Hippocampal formation (tissue), 2 donors: Measurements from ENCODE around the gene TASP1.
"Not testable (repeated sequence)": the region's sequence is repeated elsewhere in the genome, so short reads cannot be mapped to it uniquely, and the experiment has no call there.

Source experiments
- DNase-seq, 2 donors: peaks; one replicate each; lab custom pipeline; 2025; lab: John Stamatoyannopoulos, UW

Gene TASP1

DNA sequence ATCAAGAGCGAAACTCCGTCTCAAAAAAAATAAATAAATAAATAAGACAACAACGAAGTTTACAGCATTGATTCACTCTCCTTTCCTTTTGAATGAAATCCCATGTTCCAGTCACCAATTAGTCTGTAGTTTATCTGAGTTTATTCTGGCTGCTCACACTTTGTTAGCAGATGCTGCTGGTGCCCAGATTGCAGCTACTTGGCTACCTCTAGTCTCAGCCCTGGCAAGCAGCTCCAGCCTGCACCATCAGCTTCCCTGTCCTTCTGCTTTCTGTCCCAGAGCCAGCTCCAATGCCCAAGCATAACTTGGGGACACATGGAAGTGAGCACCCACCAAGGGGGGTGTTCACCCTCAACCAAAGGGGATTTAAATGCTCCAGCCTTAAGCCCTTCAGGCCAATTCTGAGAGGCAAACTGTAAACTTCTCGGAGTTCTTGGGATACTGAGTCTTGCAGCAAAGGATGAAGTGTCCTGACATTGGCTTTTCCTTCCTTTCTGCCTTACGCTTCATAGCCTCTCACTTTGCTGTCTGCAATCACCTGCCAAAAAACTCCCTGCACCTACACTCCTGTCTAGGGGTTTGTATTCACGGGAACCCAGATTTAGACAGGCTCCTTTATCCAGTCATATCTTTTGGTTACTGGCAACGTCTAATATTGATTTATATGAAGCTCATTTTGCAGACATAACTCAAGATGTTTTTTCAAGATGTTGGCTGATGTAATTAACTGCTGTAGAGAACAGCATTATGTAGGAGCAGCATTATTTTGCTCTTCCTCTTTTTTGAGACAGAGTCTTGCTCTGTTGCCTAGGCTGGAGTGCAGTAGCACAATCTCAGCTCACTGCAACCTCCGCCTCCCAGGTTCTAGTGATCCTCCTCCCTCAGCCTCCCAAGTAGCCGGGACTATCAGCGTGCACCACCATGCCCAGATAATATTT is 9.8 kb upstream of the TASP1 start:
- DNase-seq = no peak

DNA sequence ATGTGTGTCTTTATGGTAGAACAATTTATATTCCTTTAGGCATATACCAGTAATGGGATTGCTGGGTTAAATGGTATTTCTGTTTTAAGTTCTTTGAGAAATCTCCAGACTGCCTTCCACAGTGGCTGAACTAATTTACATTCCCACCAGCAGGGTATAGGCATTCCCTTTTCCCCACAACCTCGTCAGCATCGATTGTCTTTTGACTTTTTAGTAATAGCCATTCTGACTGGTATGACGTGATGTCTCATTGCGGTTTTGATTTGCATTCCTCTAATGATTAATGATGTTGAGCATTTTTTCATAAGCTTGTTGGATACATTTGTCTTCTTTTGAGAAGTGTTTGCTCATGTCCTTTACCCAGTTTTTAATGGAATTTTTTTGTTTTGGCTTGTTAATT is 5.3 kb upstream of the TASP1 start:
- no peak for DNase-seq

DNA sequence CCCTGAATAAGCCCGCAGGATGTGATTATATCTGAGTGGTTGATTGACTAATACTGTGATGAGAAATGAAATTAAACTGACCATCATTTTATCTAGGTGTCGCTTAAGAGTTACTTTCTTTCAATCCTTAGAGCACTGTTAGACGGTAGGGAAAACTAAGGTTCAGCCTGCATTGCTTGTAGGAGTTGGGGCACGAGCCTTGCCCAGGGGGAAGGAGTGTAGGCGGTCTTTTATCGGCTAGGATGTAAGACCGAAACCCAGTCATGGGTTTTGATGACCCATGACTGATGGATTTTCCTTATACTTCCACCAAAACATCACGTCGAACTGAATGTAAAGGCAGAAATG is 392 bp upstream of the TASP1 start:
- no peak for DNase-seq

DNA sequence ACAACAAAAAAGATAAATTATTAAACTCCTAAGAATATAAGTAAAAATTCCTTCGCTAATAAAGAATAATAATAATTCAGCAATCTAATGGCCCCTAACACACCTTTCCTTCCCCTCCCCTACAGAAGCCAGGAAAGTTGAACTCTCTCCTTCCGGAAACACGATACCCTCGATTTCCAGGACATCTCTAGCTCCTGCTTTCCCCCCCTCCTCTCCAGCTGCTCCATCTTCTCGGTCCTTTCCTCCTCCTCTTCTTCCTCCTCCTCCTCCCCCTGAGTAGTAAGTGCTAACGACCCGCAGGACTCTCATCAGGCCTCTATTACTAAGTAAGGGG is 603 bp downstream of the TASP1 start:
- DNase-seq = no peak

DNA sequence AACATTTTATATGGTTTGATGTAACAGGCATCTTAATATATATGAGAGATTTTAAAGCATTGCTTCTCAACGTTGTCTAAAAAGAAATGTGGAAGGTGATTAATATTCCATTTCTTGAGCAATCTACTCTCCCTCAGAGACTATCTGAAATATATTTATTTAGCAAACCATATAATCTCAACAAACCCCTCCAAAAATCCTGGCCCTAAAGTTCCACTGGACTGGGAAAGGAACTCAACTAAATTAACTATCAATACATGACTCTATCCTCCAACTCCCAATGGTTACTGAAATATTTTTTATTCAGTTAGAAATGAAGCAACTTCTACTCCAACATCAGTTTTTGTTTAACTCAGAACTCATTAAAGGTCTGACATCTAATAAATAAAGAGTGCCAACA is 6.3 kb downstream of the TASP1 start:
- no peak for DNase-seq

DNA sequence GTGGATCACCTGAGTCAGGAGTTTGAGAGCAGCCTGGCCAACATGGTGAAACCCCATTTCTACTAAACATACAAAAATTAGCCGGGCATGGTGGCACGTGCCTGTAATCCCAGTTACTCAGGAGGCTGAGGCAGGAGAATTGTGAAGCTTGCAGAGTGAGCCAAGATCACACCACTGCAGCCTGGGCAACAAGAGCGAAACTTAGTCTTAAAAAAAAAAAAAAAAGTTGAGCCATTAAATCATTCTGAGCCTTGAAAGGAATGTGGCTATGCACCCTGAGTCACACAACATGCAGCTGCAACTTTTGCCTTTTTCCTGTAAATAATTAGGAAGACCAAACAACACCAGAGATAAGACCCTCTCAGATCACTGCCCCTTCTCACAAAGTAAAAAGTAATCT is 11.2 kb downstream of the TASP1 start:
- not testable (repeated sequence) for DNase-seq

DNA sequence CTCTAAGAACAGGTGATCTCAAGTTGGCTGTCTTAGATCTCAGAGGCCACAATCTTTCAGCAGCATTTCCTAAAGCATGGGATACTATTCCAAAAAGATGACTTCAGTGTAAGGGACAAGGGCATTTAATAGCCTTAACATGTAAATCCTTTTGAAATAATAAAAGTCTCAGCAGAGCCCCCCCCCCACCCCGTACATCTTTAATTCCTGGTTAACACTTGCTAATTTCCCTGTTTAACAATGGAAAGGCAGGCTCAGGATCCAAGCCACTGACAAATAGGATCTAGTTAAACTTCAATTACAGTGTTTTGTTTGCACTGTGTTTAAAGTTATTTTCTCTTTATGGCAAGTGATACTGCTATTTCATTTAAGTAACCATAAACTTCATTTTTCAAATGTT is 12.0 kb downstream of the TASP1 start:
- DNase-seq = no peak

DNA sequence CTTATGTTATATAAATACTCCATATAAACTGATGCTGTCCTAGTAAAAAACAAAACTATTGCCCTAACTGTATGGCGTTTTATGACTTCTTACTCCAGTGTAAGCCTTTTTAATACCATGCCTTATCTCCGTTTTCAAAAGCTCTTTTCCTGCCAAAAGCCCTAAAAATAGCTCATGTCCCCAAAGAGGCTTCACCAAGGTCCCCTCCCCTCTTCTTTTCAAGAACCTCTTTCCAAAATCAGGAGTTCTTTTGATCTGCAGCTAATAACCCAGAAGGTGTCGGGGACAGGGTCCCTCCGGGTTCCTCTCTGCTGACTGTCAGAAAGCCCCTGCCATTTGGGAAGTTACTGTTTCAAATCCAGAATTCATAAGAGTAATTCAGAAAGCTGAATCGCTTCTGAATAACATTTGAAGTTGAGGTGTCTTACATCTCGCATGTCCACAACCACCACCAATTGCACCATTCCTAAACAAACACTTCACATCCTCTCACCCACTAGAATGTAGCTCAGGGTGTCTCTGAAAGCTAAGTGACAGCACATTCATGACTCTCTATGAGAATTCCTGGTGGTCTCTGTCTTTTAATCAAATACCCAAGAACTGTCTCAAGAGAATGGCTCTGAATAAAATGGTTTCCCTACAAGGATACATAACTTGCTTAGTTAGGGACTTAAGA is 13.3 kb downstream of the TASP1 start:
- DNase-seq = no peak

DNA sequence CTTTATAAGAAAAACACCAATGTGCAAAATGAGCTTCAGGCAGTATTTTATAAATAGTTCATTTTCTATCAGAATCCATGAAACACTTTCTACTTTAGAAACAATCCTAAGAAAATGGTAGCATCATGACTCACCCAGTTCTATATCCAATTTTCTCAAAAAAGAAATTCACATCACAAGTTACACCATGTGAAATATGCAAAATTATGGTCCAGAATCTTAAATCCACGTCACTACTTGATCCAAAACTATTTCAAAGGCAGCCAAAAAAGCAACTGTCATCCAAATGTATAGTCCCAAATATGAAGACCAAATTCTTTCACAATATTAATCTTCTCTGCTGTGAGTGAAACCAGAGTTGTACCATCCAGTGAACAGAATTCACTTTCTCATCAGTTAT is 19.3 kb downstream of the TASP1 start:
- DNase-seq = not testable (repeated sequence)

DNA sequence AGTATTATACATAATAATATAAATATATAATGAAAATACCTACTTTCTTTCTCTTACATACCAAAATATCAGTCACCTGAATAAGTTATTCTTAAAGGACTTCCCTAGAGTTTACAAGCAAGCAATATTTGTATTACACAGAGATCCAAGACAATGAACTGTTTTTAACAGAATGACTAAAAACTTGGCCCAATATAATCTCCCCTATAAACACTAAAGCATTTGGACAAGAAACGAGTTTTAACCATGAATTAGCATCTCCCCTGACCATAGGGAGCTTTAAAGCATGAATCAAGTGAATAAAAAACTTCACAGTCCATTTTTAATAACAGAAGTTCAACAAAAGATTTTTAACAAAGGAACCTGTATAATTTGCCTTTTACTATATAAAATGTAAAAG is 20.3 kb downstream of the TASP1 start:
- DNase-seq = not testable (repeated sequence)

DNA sequence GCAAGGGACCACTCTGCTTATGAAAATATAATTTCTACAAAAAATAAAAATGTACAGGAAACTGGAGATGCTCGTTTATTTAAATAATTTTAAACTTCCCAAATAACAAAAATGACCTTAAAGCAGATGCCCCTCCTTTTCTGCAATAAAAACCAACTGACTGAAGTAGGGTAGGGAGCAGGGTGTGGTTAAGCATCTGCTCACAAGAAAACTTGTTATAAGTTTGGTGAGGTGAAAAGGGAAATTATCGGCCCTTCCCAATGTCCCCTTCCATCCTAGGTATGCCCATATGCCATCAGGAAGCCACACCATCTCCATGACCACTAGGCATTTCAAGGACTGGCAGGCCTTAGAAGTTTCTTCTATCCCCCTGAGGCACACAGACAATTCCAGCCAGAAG is 21.1 kb downstream of the TASP1 start:
- not testable (repeated sequence) for DNase-seq

DNA sequence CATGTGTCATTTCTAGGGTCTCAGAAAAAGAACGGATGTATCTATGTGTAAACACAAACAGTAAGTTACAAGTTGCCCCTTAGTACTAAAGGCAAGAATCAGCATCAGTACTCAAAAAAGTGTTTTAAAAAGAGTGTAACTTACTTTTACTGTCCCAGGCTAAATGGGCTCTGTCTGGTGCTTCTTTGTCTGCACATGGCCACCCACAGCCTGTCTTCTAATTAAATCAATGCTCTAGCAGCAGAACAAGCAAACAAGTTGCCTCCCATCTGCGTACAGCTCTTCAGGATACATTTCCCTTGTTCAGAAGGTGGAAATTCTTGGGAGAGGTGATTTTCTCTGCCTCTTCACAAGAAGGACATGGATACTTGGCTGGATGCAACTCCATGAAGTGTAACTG is 22.0 kb downstream of the TASP1 start:
- not testable (repeated sequence) for DNase-seq

DNA sequence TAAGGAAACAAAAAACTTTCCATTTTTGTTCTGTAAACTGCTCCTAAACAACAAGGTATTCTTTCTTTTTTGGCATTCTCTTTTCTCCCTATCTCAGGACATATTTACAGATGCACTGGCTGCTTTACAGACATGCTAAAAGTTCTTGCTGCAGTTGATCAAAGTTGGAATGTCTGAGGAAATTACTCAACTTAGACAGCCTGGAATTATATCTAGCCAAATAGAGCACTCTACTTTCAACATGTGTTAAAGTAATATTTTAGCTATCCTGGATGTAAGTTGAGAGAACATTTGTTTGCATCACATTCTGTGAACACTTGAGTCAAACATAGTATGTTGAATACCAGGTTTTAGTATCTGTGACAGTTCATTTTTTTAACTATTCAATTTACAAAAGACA is 24.8 kb downstream of the TASP1 start:
- DNase-seq = no peak

DNA sequence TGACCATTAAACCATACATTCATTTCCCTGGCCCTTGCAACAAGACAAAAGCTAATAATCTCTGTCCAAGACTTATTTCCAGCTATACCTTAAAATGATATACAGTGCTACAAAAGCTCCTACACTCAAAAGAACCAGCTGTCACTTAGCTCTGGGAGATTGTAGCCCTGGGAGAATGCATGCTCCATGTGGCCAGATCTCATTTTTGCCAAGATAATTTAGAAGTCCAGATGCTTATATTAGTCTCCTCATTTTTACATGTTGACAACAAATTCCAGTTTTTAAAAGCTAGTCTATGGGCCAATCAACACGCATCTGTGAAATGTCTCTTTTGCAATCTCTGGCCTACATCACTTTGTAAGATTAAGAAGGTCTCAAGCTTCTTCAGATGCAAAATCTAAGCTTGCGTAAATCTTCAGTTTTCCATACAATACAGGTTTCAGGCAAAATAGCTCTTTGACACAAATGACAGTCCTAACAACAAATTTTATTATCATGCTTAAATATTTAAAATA is 27.1 kb downstream of the TASP1 start:
- no peak for DNase-seq

DNA sequence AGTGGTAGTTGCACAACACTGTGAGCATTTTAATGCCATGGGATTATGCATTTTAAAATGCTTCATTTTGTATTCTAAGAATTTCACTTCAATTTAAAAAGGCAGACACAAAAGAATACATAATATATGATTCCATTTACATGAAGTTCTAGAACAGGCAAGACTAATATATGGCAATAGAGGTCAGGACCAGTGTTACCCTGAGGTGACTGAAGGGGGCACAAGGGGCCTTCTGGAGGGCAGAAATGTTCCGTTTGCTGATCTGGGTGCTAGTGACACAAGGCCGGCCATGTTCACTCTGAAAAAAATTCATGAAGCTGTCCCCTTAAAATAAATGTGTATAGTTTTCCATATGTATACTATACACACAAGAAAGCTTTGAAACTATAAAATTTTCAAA is 28.5 kb downstream of the TASP1 start:
- no peak for DNase-seq

DNA sequence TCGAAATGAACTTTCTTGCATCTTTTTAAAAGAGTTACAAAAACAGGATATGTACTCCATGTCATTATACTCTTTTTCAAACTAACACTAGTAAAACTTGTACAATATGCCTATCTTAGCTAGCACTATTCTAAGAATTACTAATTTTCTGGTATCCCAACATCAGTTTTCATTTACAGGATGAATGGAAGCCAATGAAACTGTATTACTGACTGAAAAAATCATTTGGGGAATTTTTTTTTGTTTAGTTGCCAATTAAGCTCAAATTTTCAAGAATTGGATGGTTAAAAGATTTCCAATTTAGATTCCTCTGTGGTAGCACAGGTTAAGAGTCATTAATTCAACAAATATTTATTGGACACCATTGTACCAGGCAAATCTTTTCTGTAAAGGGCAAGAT is 30.7 kb downstream of the TASP1 start:
- DNase-seq = no peak

DNA sequence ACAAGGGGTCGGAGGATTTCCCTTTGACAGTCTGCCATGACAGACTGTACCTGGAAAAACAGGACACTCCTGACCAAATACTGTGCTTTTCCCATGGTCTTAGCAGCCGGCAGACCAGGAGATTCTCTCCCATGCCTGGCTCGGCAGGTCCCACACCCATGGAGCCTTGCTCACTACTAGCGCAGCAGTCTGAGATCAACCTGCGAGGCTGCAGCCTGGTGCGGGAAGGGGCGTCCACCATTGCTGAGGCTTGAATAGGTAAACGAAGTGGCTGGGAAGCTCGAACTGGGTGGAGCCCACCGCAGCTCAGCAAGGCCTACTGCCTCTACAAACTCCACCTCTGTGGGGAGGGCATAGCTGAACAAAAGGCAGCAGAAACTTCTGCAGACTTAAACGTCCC is 45.3 kb downstream of the TASP1 start:
- not testable (repeated sequence) for DNase-seq

DNA sequence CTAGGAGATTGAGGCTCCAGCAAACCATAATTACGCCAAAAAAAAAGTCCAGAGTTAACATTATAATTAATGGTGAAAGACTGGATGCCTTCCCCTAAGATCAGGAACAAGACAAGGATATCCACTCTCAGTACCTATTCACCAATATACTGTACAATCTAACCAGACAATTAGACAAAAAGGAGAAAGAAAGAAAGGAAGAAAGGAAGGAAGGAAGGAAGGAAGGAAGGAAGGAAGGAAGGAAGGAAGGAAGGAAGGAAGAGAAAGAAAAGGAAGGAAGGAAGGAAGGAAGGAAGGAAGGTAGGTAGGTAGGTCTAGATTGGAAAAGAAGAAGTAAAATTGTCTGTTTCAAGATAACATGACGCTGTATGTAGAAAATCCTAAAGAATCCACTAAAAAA is 50.7 kb downstream of the TASP1 start:
- no peak for DNase-seq

DNA sequence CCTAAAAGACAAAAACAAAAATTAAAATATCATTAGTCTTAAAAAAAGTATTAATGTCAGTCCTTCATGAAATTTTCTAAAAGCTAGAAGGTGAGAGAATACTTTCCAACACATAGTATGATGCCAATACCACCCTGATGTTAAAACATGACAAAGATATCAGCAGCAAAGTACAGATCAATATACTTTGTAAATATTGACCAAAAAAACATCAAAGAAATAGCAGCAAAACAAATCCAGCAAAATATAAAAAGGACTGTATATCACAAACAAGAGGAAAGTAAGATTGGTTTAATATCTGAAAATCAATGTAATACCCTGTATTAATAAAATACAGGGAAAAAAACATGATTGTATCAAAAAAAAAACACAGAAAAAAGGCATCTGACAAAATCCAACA is 51.4 kb downstream of the TASP1 start:
- no peak for DNase-seq

DNA sequence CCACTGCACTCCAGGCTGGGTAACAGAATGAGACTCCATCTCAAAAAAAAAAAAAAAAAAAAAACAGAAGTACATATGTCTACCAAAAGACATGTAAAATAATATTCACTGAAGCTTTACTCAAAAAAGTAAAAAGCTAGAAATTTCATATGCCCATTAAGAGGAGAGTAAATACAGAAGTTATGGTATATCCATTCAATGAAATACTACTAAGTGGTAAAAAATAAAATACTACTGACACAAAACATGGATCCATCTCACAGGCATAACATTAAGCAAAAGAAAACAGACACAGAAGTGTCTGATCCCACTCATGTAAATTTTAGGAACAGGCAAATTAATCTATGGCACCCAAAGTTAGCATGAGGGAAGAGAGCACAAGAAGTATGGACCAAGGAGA is 52.6 kb downstream of the TASP1 start:
- DNase-seq = no peak

DNA sequence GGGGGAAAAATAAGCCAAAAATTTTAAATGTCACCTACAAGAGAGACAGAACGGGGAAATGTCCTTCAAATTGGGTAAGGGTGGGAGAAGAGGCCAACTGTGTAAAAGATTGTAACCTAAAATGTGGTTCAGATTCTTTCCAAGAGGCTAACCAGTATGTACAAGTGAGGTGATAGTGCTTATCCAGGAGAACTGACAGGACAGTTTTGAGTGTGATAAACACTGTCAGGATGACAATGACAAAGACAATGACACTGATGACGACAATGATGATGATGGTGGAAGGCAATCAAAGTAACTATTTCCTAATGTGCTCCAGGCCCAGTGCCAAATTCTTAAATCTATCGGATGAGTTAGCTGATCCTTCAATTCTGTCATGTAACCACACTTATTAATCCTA is 57.3 kb downstream of the TASP1 start:
- no peak for DNase-seq

DNA sequence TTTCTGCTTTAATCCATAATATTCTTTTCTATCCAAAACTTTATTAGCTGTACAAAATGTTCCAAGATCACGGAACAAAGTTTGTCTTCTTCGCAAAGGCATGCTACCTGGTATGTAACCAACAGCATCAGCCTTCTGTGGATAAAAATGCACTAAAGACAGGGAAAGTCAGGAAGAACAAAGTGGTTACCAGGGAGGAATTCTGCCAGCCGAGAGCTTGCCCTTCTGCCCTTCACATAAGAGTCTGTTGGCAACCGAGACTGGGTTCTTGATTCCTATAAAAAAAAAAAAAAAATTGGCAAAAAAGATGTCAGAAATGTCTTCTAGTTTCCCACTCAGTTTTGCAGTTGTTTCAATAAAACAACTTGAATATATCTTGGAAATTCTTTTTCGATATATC is 58.0 kb downstream of the TASP1 start:
- no peak for DNase-seq

DNA sequence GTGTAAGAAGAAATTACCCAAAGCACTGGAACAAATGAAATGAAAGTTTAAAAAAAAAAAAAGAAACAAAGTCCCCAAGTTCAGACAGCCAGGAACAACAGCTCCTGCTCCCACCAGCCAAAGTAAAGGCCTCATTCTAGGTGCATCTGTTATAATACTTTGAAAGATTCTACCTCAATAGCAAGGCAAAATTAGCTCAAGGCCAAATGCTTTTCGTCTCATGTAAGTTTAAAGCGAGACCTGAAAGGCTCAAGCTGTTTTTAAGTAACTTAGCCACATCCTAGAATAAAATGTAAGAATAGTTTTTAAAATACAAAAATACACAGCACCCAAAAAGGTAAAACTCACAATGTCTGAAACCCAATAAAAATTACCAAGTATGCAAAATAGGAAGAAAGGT is 64.7 kb downstream of the TASP1 start:
- no peak for DNase-seq

DNA sequence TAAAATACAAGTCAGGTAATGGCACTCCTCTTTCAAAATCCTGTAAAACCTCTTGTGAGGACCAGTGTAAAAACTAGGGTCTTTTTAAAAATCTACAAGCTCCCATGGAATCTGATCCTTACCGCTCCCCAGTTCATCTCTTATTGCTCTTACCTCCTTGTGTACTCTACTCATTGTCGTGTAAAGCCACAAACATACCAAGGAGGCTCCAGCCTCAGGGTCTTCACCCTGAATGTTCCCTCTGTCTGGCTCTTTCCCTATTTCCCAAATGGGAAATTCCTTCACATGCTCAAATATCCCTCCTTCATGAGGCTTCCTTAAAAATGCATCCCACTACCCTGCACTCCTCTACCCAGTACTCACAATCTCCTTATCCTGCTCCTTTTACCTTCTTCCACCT is 67.1 kb downstream of the TASP1 start:
- DNase-seq = no peak
